Aorta (tissue), 5 donors: ENCODE results near the gene EXPH5. TPM values are rescaled to one million over a fixed set of nuclear protein-coding genes. Genes with fewer than 3 reads are reported as not detected.

ENCODE experiments used
- ATAC-seq: fragments of 200-7000 bp; cut with Tn5 transposase; one replicate; pipeline ENCODE4 v1.9.1; 2022; ENCODE audit warnings: moderate library complexity; ENCODE audit not compliant: low FRiP score
- DNase-seq, 2 donors: peaks; one replicate each; pipeline ENCODE4 v3.0.0-alpha.2; 2020
- H3K27ac ChIP-seq, 2 donors: one replicate each; pipeline ENCODE4 v1.5.1; 2013; ENCODE audit warnings: low read length in 2 of 2, mild to moderate bottlenecking in 2 of 2, moderate library complexity in 2 of 2, control low read depth in 1 of 2, inconsistent platforms in 1 of 2, low read depth in 1 of 2
- H3K27me3 ChIP-seq, 2 donors: one replicate each; pipeline ENCODE4 v1.6.1; 2013; ENCODE audit warnings: control low read depth in 1 of 2, low read length in 1 of 2, mild to moderate bottlenecking in 1 of 2, moderate library complexity in 1 of 2; ENCODE audit not compliant: insufficient read depth in 2 of 2, control insufficient read depth in 1 of 2
- H3K36me3 ChIP-seq, 2 donors: one replicate each; pipeline ENCODE4 v1.6.1; 2013; ENCODE audit warnings: control low read depth in 1 of 2, low read length in 1 of 2, mild to moderate bottlenecking in 1 of 2; ENCODE audit not compliant: insufficient read depth in 2 of 2, control insufficient read depth in 1 of 2
- H3K4me1 ChIP-seq, 2 donors: one replicate each; pipeline ENCODE4 v1.6.1; 2013; ENCODE audit warnings: low read length in 2 of 2, control low read depth in 1 of 2, mild to moderate bottlenecking in 1 of 2, moderate library complexity in 1 of 2; ENCODE audit not compliant: insufficient read depth in 2 of 2, control insufficient read depth in 1 of 2
- H3K4me3 ChIP-seq, 2 donors: one replicate each; pipeline ENCODE4 v1.5.1; 2013; ENCODE audit warnings: low read length in 2 of 2, control low read depth in 1 of 2, mild to moderate bottlenecking in 1 of 2
- H3K9me3 ChIP-seq: one replicate; pipeline ENCODE4 v1.6.1; 2013; ENCODE audit warnings: mild to moderate bottlenecking, low read length; ENCODE audit not compliant: control insufficient read depth
- WGBS, 2 donors: extraction: QIAGEN DNeasy Blood & Tissue Kit; methylation state at CpG; one replicate each; pipeline ENCODE4 v1.1.7; 2013; 5-methylcytosine and 5-hydroxymethylcytosine counted together
- intact Hi-C, 2 donors: fragments of 100-400 bp; cut with DNase I; formaldehyde crosslinking; loops; one replicate each; pipeline versions ENCODE4 v1.14.2 to v1.15.0; 2022
- polyA plus RNA-seq, 2 donors: library from polyadenylated mRNA; stranded (reverse); fragments of 200-250 nt; gene quantifications; one replicate each; pipeline ENCODE4 v1.2.3, GENCODE V29; 2013
- total RNA-seq, 2 donors: library from RNA; stranded (reverse); fragmentation: NEBNext Ultra II Directional; extraction: Animal tissue kit (Norgen Biotek cat#: 25700); gene quantifications; one replicate each; pipeline ENCODE4 v1.2.1, GENCODE V29; 2021
- donor health status: healthy with polysubstance abuse.
- donor health status: Bipolar disorder and iron deficiency.
- donor health status: DM: no; HTN: no; CAD: no.
- donor health status: DM: no; HTN: no; CAD: no.
- donor health status: DM: yes; HTN: yes; CAD: no.

The EXPH5 gene
- total and polyA plus RNA-seq, 4 donors: 0.13 to 4.5 (median 1.2) TPM

DNA sequence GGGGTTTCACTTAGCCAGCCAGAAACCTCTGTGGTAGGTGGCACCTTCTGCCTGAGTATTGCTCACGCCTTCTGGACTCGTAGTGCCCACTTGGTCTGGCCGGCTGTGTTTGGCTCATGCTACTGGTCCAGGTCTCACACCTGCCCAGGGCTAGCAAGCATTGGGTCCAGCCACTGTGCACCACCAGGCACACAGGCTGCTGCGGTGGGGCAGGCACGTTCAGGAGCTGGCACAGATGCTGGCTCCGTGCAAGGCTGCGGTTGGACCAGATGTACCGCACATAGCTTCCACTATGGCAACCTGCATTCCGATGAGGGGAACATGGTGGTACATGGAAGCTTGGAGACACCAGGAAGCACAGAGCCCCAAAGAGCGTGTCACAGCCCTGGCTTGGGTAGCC lies 34.8 kb upstream of the EXPH5 start:
- H3K9me3 ChIP-seq: no peaks in the 10 kb centered on the region
- ATAC-seq (no peak), DNase-seq (no peak)
- no peak overlapping the region for H3K4me3 ChIP-seq
- peaks cover 0 to 1% of the 10 kb centered on the region in 2 donors for H3K4me1 ChIP-seq
- no peaks in the 10 kb centered on the region for H3K36me3 ChIP-seq
- H3K27me3 ChIP-seq: no peaks in the 10 kb centered on the region
- intact Hi-C loops: no loop called here
- WGBS, 2 donors: 92 to 94% methylated on average over 10 of the region's 10 CpGs
- no peak overlapping the region for H3K27ac ChIP-seq

DNA sequence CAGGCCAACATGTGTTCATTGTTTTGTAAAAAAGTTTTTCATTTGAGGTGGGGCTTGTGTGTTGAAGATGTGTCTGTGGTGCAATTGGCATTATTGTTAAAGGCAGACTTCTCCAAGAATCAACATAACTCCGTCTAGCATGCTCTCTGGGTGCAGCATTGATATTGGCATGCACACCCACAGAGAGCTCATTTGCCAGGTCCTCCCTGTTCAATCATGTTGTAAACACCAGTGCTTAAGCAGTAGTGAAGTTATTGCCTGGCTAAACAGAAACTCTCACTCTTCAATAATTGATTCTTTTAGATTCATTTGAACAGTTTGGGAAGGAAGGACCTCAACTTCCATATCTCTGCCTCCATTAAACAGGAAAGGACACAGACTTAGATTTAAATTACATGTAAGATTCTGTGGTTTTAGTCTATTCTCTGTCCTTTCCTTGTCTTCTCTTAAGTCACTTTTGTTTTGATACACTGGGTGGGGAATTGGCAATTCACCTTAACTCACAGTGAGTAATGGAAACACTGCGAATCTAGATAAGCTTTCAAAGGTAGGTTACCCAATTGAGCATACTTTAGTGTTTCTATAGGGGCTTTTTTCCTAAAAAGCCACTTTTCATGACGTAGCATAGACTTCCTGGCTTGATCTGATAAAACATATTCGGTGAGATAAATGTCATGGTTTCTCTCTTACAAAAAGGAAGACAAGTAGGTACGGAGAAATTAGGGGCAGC lies 30.8 kb upstream of the EXPH5 start:
- WGBS, 2 donors: 61 to 63% methylated on average over 5 of the region's 5 CpGs
- DNase-seq (no peak), ATAC-seq (no peak)
- Histone ChIP-seq H3K27me3 (no peaks in the 10 kb centered on the region), H3K9me3 (no peaks in the 10 kb centered on the region), H3K27ac (no peak overlapping the region), H3K36me3 (no peaks in the 10 kb centered on the region), H3K4me1 (no peaks in the 10 kb centered on the region), H3K4me3 (no peak overlapping the region)
- intact Hi-C loops: no loop called here

DNA sequence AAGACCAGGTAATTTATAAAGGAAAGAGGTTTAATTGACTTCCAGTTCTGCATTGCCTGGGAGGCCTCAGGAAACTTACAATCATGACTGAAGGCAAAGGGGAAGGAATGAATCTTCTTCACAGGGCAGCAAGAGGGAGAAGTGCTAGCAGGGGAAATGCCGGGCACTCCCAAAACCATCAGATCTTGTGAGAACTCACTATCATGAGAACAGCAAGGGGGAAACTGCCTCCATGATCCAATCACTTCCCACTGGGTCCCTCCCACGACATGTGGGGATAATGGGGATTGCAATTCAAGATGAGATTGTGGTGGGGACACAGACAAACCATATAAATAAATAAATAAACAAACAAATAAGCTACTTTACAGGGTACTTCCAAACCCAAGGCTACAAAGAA lies 28.8 kb upstream of the EXPH5 start:
- no peak for DNase-seq
- WGBS, 2 donors: 68 to 79% methylated on average over 2 of the region's 2 CpGs
- no peaks in the 10 kb centered on the region for H3K4me1 ChIP-seq
- intact Hi-C loops: no loop called here
- no peak overlapping the region for H3K27ac ChIP-seq
- no peak overlapping the region for H3K4me3 ChIP-seq
- ATAC-seq: no peak
- H3K9me3 ChIP-seq: no peaks in the 10 kb centered on the region
- H3K36me3 ChIP-seq: no peaks in the 10 kb centered on the region
- no peaks in the 10 kb centered on the region for H3K27me3 ChIP-seq

GRCh38 chr11:108620958-108621772 lies 27.6 kb upstream of the EXPH5 start:
- no peak overlapping the region for H3K27ac ChIP-seq
- H3K4me1 ChIP-seq: no peaks in the 10 kb centered on the region
- no peaks in the 10 kb centered on the region for H3K36me3 ChIP-seq
- H3K27me3 ChIP-seq: no peaks in the 10 kb centered on the region
- no peak for DNase-seq
- intact Hi-C loops: no loop called here
- no peak for ATAC-seq
- 73 to 80% methylated on average over 2 of the region's 2 CpGs for WGBS, 2 donors
- H3K4me3 ChIP-seq: no peak overlapping the region
- no peaks in the 10 kb centered on the region for H3K9me3 ChIP-seq

DNA sequence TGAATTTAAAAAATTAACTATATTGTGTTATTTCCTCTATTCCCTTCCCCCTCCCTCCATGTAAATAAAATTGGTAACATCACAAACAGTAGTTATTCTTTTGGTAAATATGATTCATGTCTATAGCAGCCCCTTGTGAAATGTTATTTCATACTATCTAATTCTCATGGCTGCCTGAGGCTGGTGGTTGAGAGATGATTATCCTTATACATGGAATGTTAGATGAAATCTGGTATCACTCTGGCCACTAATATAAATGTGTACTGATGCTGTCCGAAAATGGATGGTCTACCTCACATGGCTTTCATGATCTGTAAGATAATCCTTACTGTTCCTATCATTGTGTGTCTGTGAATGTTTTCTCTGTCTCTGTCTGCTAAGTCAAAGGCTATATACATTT lies 25.0 kb upstream of the EXPH5 start:
- Histone ChIP-seq H3K4me3 (no peak overlapping the region), H3K27me3 (no peaks in the 10 kb centered on the region), H3K36me3 (no peaks in the 10 kb centered on the region), H3K4me1 (no peaks in the 10 kb centered on the region), H3K9me3 (no peaks in the 10 kb centered on the region), H3K27ac (no peak overlapping the region)
- 76 to 88% methylated on average over 1 of the region's 1 CpG for WGBS, 2 donors
- DNase-seq (no peak), ATAC-seq (no peak)
- intact Hi-C loops: no loop called here

DNA sequence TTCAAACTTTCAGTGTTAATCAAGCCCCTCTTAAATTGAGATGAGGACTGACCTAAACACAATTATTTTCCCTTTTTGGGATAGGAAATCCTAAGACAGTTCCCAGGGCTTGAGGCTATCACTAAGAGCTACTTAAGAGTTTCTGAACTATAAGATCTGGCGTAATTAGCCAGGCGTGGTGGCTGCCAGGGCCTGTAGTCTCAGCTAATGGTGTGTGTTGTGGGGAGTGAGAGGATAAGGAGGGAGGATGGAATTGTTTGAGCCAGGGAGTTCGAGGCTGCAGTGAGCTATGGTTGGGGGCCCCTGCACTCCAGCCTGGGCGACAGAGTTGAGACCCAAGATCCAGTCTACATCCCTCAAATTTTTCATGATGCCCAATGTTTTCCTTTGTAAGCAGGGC lies 23.5 kb upstream of the EXPH5 start:
- DNase-seq (no peak), ATAC-seq (no peak)
- WGBS, 2 donors: 73 to 75% methylated on average over 4 of the region's 4 CpGs
- no peak overlapping the region for H3K27ac ChIP-seq
- no peaks in the 10 kb centered on the region for H3K36me3 ChIP-seq
- H3K9me3 ChIP-seq: no peaks in the 10 kb centered on the region
- intact Hi-C loops: no loop called here
- no peak overlapping the region for H3K4me3 ChIP-seq
- H3K27me3 ChIP-seq: no peaks in the 10 kb centered on the region
- H3K4me1 ChIP-seq: no peaks in the 10 kb centered on the region

DNA sequence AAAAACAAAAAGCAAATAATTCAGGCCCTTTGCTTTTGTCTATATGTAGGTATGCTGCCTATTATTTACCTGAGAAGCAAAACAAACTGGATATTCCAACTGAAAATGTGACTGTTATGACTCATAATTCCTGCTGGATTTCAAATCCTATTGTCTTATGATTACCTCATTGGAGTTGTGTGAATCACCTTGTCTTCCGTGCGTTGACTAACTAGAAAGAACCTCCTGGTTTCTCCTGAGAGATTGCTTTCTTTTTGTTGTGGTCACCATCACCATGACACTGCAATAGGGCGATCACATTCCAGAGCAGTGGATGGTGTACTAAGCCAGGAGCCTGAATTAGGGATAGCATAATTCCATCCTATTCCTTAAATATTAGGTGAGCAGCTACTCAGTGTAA lies 23.0 kb upstream of the EXPH5 start:
- Histone ChIP-seq H3K9me3 (no peaks in the 10 kb centered on the region), H3K36me3 (no peaks in the 10 kb centered on the region), H3K4me3 (no peak overlapping the region), H3K27me3 (no peaks in the 10 kb centered on the region), H3K4me1 (no peaks in the 10 kb centered on the region), H3K27ac (no peak overlapping the region)
- ATAC-seq (no peak), DNase-seq (no peak)
- 88 to 92% methylated on average over 3 of the region's 3 CpGs for WGBS, 2 donors
- intact Hi-C loops: no loop called here

- intact Hi-C loops: no loop called here
- no peak for ATAC-seq
- Histone ChIP-seq H3K27ac (no peak overlapping the region), H3K27me3 (no peaks in the 10 kb centered on the region), H3K36me3 (no peaks in the 10 kb centered on the region), H3K4me1 (no peaks in the 10 kb centered on the region), H3K9me3 (no peaks in the 10 kb centered on the region), H3K4me3 (no peak overlapping the region)
- 90 to 91% methylated on average over 3 of the region's 3 CpGs for WGBS, 2 donors
- DNase-seq: no peak
Observed at GRCh38 chr11:108614086-108614485, 20.5 kb upstream of the EXPH5 start.

- no peaks in the 10 kb centered on the region for H3K36me3 ChIP-seq
- no peaks in the 10 kb centered on the region for H3K27me3 ChIP-seq
- intact Hi-C loops: no loop called here
- H3K27ac ChIP-seq: no peak overlapping the region
- H3K4me3 ChIP-seq: no peak overlapping the region
- no peaks in the 10 kb centered on the region for H3K9me3 ChIP-seq
- ATAC-seq (no peak), DNase-seq (no peak)
- 68 to 73% methylated on average over 5 of the region's 5 CpGs for WGBS, 2 donors
- H3K4me1 ChIP-seq: no peaks in the 10 kb centered on the region
Observed at GRCh38 chr11:108609682-108610081, 16.1 kb upstream of the EXPH5 start.
